Activated naive CD4-positive, alpha-beta T cell treated with anti-CD3 and anti-CD28 coated beads, Interleukin-2, amount 50 U/mL, for 24 hours (primary cell): ENCODE measurements around the gene AARS1.
"Not testable (repeated sequence)": the region's sequence is repeated elsewhere in the genome, so short reads cannot be mapped to it uniquely, and the experiment has no call there.

Source experiments
- H3K27ac Mint-ChIP-seq: one replicate; pipeline ENCODE4 v1.8.0; 2021; ENCODE audit warnings: mild to moderate bottlenecking, mixed read lengths
- H3K27me3 Mint-ChIP-seq: one replicate; pipeline ENCODE4 v1.8.0; 2021; ENCODE audit warnings: mixed read lengths
- H3K36me3 Mint-ChIP-seq: one replicate; pipeline ENCODE4 v1.8.0; 2021; ENCODE audit warnings: mixed read lengths
- H3K4me1 Mint-ChIP-seq: one replicate; pipeline ENCODE4 v1.8.0; 2021; ENCODE audit warnings: mixed read lengths
- H3K4me3 Mint-ChIP-seq: one replicate; pipeline ENCODE4 v1.8.0; 2021; ENCODE audit warnings: mild to moderate bottlenecking, mixed read lengths
- H3K9me3 Mint-ChIP-seq: one replicate; pipeline ENCODE4 v1.8.0; 2021; ENCODE audit warnings: mixed read lengths

The AARS1 gene

GRCh38 chr16:70289229-70290094 is at the start of gene AARS1:
TSS of gene AARS1 (minus strand) at chr16:70289506. CDS start at chr16:70282763, 6,743 bp downstream.
- no peaks in the 10 kb centered on the region for H3K9me3 Mint-ChIP-seq
- no peaks in the 10 kb centered on the region for H3K27me3 Mint-ChIP-seq
- peaks cover 8% of the 10 kb centered on the region for H3K36me3 Mint-ChIP-seq
- peaks cover 27% of the 10 kb centered on the region for H3K4me1 Mint-ChIP-seq
- peak within 1 kb of the TSS; percentile 100 for H3K27ac Mint-ChIP-seq
- peak within 1 kb of the TSS; percentile 100 for H3K4me3 Mint-ChIP-seq

GRCh38 chr16:70337814-70338213 is 48.5 kb upstream of the AARS1 start:
- Mint-ChIP-seq H3K9me3 (no peaks in the 10 kb centered on the region), H3K36me3 (peaks cover 5% of the 10 kb centered on the region)

GRCh38 chr16:70332728-70333127 is 43.4 kb upstream of the AARS1 start:
- H3K4me3 Mint-ChIP-seq, H3K4me1 Mint-ChIP-seq, H3K27me3 Mint-ChIP-seq, H3K9me3 Mint-ChIP-seq, H3K36me3 Mint-ChIP-seq: not testable (repeated sequence)
- peak overlapping the region; percentile 89 for H3K27ac Mint-ChIP-seq

More at GRCh38 chr16:70337814-70338213, 48.5 kb upstream of the AARS1 start:
- no peaks in the 10 kb centered on the region for H3K4me1 Mint-ChIP-seq
- no peak overlapping the region for H3K4me3 Mint-ChIP-seq
- H3K27ac Mint-ChIP-seq, result no peak overlapping the region
- H3K27me3 Mint-ChIP-seq, result no peaks in the 10 kb centered on the region

GRCh38 chr16:70331588-70332358 is 42.5 kb upstream of the AARS1 start:
- Mint-ChIP-seq H3K27me3 (no peaks in the 10 kb centered on the region), H3K4me1 (no peaks in the 10 kb centered on the region), H3K27ac (no peak overlapping the region), H3K9me3 (no peaks in the 10 kb centered on the region), H3K36me3 (peaks cover 8% of the 10 kb centered on the region), H3K4me3 (no peak overlapping the region)

GRCh38 chr16:70331091-70331490 is 41.8 kb upstream of the AARS1 start:
- Mint-ChIP-seq H3K36me3 (peaks cover 8% of the 10 kb centered on the region), H3K27me3 (no peaks in the 10 kb centered on the region), H3K9me3 (no peaks in the 10 kb centered on the region), H3K27ac (no peak overlapping the region), H3K4me3 (no peak overlapping the region), H3K4me1 (no peaks in the 10 kb centered on the region)

- Mint-ChIP-seq H3K27me3 (no peaks in the 10 kb centered on the region), H3K4me1 (no peaks in the 10 kb centered on the region), H3K9me3 (no peaks in the 10 kb centered on the region), H3K36me3 (no peaks in the 10 kb centered on the region), H3K4me3 (no peak overlapping the region), H3K27ac (no peak overlapping the region)
Measured at GRCh38 chr16:70324998-70325747, 35.9 kb upstream of the AARS1 start.

- H3K27ac Mint-ChIP-seq, result no peak overlapping the region
- no peaks in the 10 kb centered on the region for H3K4me1 Mint-ChIP-seq
- no peaks in the 10 kb centered on the region for H3K27me3 Mint-ChIP-seq
- no peaks in the 10 kb centered on the region for H3K9me3 Mint-ChIP-seq
- no peak overlapping the region for H3K4me3 Mint-ChIP-seq
- H3K36me3 Mint-ChIP-seq, result no peaks in the 10 kb centered on the region
Measured at GRCh38 chr16:70320121-70320520, 30.8 kb upstream of the AARS1 start.

GRCh38 chr16:70307726-70308125 is 18.4 kb upstream of the AARS1 start:
- H3K27me3 Mint-ChIP-seq, H3K27ac Mint-ChIP-seq, H3K9me3 Mint-ChIP-seq, H3K4me3 Mint-ChIP-seq, H3K36me3 Mint-ChIP-seq: not testable (repeated sequence)
- H3K4me1 Mint-ChIP-seq, result peaks cover 22% of the 10 kb centered on the region

GRCh38 chr16:70306880-70307279 is 17.6 kb upstream of the AARS1 start:
- Mint-ChIP-seq H3K4me3 (no peak overlapping the region), H3K4me1 (peaks cover 29% of the 10 kb centered on the region), H3K9me3 (no peaks in the 10 kb centered on the region), H3K27me3 (no peaks in the 10 kb centered on the region), H3K27ac (no peak overlapping the region), H3K36me3 (peaks cover 6% of the 10 kb centered on the region)

GRCh38 chr16:70304892-70305448 is 15.7 kb upstream of the AARS1 start:
- Mint-ChIP-seq H3K36me3 (peaks cover 15% of the 10 kb centered on the region), H3K9me3 (peaks cover 10% of the 10 kb centered on the region), H3K4me3 (no peak overlapping the region), H3K27me3 (no peaks in the 10 kb centered on the region), H3K27ac (peak overlapping the region; percentile 91), H3K4me1 (peaks cover 47% of the 10 kb centered on the region)

- Mint-ChIP-seq H3K36me3 (peaks cover 14% of the 10 kb centered on the region), H3K27ac (peak overlapping the region; percentile 35), H3K9me3 (peaks cover 10% of the 10 kb centered on the region), H3K4me3 (no peak overlapping the region), H3K27me3 (no peaks in the 10 kb centered on the region), H3K4me1 (peaks cover 56% of the 10 kb centered on the region)
Measured at GRCh38 chr16:70302745-70303144, 13.4 kb upstream of the AARS1 start.

GRCh38 chr16:70301121-70301520 is 11.8 kb upstream of the AARS1 start:
- peaks cover 10% of the 10 kb centered on the region for H3K9me3 Mint-ChIP-seq
- H3K27ac Mint-ChIP-seq, result peak overlapping the region; percentile 64
- peaks cover 14% of the 10 kb centered on the region for H3K36me3 Mint-ChIP-seq
- peaks cover 50% of the 10 kb centered on the region for H3K4me1 Mint-ChIP-seq
- no peaks in the 10 kb centered on the region for H3K27me3 Mint-ChIP-seq
- H3K4me3 Mint-ChIP-seq, result peak overlapping the region; percentile 64

GRCh38 chr16:70298988-70299938 is 10.0 kb upstream of the AARS1 start, which contains the start of gene DDX19B:
TSS of gene DDX19B (plus strand) at chr16:70299186. CDS start at chr16:70299298, 112 bp downstream.
- Mint-ChIP-seq H3K4me1 (peaks cover 41% of the 10 kb centered on the region), H3K27me3 (no peaks in the 10 kb centered on the region), H3K36me3 (peaks cover 10% of the 10 kb centered on the region), H3K9me3 (peaks cover 10% of the 10 kb centered on the region), H3K27ac (peak within 1 kb of the TSS; percentile 97), H3K4me3 (peak within 1 kb of the TSS; percentile 94)

GRCh38 chr16:70295634-70296033 is 6.3 kb upstream of the AARS1 start:
- no peaks in the 10 kb centered on the region for H3K9me3 Mint-ChIP-seq
- no peaks in the 10 kb centered on the region for H3K36me3 Mint-ChIP-seq
- H3K4me1 Mint-ChIP-seq, result peaks cover 24% of the 10 kb centered on the region
- no peak overlapping the region for H3K4me3 Mint-ChIP-seq
- H3K27ac Mint-ChIP-seq, result no peak overlapping the region
- H3K27me3 Mint-ChIP-seq, result no peaks in the 10 kb centered on the region
